Measurements from ENCODE around the gene AKNA.

The AKNA gene

DNA sequence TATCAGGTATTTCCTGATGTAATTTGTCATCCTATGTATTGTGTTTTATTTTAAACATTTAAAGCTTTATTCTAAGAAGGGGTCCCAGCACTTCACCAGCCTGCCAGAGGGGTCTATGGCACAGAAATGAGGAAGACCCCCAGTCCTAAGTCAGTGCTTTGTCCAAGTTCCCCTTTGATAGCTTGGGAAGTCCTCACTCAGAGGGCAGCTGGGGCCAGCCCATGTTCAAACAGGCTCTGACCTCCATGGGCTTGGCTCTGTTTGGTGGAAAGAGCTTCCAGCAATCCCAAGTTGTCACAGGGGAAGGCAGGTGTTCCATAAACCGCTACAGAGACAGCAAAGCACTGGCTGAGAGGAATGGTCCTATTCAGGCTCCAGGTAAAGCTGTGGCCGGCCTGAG, 26.6 kb upstream of the AKNA start:
- no peak for DNase-seq (ENCODE audit: low spot score)

DNA sequence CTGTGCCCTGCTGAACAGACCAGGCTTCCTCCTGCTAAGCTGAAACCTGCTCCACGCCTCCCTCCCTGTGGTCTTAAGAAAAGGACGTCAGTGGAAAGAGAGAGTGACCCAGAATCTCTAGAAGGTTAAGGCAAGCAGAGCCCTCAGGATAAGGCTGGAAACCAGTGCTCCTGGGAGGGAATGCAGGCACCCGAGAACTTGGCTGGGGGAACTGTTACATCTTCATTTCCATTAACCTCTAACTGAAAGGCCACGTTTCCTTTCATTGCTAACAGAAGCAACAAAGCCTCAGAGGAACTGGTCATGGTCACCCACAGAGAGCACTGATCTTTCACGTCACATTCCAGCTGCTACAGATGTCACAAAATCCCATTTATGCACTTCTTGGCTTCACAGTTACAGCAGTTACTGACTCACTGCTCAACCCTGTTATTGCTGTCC, 26.1 kb upstream of the AKNA start:
- DNase-seq (ENCODE audit: low spot score): no peak

DNA sequence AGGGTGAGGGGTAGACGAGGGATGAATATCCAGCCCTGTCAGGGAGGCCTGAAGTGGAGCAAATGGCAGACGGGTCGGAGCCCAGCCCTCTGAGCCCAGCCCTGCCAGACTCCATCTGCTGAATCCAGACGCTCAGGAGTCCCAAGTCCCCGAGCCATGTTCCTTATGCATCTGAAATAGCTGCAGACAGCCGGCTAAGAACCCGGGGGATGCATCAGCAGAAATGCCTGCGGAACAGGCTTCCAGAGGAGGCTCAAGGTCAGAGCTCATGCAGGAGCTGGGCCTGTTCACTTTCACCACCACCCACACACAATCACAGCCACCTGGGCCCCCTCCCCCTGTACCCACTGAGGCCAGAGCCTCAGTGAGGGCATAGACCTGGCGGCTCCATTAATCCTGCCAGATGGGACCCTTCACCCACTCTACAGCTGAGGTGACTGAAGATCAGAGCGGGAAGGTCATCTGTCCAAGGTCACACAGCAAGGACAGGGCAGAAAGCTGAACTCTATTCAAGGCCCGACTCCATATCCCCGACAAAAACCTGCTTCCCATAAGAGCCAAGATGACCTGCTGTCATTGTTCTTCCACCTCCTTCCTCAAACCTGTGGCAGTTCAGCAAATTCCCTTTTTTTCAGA, 24.4 kb upstream of the AKNA start:
- DNase-seq (ENCODE audit: low spot score): no peak

DNA sequence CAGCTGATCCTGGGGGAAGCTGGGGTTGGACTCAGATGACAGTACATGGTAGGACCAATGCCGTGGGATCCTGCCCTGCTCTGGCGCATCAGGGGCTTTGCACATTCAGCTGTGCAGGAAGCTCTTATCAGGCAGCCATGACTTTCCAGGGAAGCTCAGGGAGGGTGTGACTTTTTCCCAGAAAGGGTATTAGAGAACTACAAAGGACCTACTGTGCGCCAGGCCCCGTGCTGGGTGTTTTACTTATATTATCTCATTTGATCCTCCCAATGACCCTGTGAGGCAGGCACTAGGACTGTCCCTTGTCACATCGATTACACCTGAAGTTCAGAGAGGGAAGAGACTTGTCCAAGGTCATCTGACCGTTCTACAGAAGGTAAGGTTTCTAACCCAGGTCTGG, 23.7 kb upstream of the AKNA start:
- no peak for DNase-seq (ENCODE audit: low spot score)

DNA sequence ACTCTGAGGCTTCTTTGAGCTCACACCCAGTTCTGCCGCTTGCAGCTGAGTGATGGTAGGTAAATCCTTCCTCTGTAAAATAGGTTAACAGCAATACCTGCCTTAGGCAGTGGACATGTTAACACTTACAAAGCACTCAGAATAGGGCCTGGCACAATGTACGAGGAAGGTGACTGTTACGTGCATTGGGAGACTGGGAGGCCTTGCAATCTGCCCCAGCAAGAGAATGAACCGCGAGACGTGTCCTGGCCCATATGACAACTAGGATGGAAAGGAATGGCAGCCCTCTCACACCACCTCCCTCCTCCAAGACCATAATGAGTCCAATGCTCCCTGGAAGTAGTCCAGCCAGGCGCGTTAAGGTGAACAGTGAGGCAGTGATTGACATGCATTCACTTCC, 23.1 kb upstream of the AKNA start:
- no peak for DNase-seq (ENCODE audit: low spot score)

DNA sequence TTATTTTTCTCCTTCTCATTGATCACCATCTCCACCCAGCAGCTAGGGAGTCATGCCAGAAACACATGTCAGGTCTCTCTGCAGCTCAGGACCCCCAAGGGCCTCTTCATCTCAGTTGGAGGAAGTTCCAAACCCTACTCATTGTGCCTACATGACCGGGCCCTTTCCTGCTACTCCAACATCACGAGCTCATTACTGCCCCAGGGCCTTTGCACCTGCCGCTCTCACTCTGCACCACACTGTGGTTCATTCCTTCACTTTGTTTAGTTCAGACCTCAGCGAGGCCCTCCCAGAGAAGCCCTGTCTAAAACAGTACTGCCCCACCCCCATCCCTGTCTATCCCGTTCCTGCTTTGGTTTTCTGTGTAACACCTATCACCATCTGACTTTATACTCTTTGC, 22.1 kb upstream of the AKNA start:
- DNase-seq (ENCODE audit: low spot score): no peak

- no peak for DNase-seq (ENCODE audit: low spot score)
Measured at GRCh38 chr9:114409103-114409780, 21.5 kb upstream of the AKNA start.

- no peak for DNase-seq (ENCODE audit: low spot score)
Measured at GRCh38 chr9:114408645-114409044, 20.9 kb upstream of the AKNA start.

GRCh38 chr9:114407889-114408288, 20.1 kb upstream of the AKNA start:
- DNase-seq (ENCODE audit: low spot score): no peak

DNA sequence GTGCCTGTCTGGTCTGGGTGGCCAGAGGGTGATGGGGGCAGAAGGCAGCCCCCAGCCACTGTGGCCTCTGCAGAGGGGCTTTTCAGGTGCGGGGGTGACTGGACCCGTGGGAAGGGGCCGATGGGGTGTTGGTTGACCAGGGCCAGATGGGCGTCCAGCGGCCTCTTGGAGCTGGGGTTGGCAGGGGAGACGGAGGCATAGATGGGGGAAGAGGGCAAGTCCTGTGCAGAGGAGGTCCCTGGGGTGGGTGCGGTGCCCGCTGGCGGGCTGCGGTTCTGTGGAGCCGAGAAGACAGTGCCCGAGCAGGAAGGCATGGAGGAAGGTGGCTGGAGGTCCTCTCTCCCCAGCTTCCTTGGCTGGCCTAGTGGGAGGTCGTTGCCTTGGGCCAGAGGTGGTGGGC, 18.7 kb upstream of the AKNA start:
- no peak for DNase-seq (ENCODE audit: low spot score)

GRCh38 chr9:114405294-114406034, 17.7 kb upstream of the AKNA start:
- peak; percentile 84 for DNase-seq (ENCODE audit: low spot score)

DNA sequence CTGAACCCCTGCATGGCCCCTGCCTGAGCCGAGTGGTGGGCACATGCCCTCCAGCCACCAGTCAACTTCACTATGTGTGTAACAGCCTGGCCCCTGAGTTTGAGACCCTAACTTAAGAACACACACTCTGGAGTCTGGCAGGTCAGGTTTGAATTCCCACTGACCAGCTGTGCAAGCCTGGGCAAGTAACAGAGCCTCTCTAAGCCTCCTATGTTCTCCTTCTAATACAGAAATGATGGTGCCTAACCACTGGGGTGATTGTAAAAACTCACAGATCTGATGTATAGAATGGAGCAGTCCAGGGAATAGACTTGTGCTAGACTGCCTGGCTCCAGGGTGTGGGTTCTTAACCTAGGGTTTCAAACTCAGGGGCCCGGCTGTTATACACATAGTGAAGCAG, 16.7 kb upstream of the AKNA start:
- no peak for DNase-seq (ENCODE audit: low spot score)

DNA sequence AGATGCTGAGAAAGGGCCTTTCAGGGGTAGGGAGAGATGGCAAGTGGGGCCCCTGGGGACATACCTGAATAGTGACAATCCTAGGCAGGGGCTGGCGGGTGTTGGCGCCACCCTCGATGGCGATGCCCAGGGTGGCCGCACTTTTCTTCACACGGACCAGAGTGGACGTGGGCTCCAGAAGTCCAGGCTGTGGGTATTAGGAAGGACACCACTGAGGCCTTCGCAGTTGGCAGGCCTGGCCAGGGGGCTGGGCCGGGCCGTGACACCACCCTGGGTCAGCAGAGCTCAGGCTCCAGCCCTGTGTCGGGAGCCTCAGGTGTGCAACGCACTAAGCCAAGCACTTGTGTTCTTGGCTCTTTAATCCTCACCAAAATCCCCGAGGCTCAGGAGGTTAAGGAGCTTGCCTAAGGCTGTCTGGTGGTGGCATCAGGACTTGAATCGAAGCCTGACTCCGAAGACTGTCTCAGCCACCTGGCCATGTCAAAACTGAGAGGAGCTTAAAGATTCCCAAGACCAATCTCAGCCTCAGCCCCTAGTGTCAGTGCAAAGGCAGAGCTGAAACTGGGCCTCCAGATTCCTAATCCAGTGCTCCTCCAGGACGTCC, 15.5 kb upstream of the AKNA start:
- DNase-seq (ENCODE audit: low spot score): no peak

- DNase-seq (ENCODE audit: low spot score): no peak
Measured at GRCh38 chr9:114401344-114401743, 13.6 kb upstream of the AKNA start.

GRCh38 chr9:114400772-114401171, 13.0 kb upstream of the AKNA start:
- no peak for DNase-seq (ENCODE audit: low spot score)

- no peak for DNase-seq (ENCODE audit: low spot score)
Measured at GRCh38 chr9:114400219-114400618, 12.4 kb upstream of the AKNA start.

DNA sequence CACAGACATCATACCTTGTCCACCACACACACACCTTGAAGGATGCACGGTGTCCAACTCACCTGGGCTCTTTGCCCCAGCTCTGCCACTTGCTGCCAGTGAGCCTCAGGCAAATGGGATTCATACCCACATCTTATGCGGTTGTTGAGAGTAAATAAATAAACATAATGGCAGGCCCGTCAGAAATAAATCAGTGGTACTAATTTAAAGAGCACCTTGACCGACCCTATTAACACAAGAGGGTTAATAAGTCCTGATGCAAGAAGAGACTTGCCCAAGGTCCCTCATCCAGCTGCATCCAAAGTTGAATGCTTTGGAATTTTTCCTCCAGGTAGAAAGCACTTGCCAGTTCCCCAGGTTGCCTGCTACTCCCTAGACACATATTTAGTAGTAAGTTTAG, 11.6 kb upstream of the AKNA start:
- no peak for DNase-seq (ENCODE audit: low spot score)

DNA sequence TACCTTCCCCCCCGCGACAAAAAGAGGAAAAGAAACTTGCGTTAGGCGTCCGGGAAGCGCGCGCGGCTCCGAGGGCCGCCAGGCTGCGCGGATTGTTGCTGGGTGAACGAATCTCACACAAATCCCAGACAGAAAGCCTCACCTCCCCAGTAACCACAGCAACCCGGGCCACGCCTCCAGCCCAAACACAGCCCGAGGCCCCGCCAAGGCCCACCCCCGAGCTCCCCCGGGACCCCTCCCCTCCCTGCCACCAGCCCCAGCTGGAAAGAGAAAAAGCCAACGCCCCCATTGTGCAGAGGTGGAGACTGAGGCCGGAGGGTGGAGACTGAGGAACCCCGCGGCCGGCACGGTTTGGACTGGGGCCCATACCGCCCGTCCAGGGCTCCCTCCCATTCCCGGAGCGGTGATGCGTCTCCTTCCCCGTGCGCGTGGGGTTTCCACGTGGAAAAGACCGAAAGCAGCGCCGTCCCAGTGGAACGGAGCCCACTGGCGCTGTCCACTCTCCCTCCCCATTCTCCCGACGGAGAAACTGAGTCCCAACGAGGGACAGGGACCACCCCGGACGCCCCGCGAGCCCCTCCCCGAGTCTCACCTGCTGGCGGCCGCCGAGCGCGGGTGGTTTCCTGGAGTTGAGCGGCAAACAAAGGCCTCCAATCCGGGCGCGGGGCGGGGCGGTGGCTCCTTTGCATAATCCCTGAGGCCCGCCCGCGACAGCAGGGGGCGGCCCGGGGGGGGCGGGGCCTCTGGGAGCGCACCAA, 10.2 kb upstream of the AKNA start:
- DNase-seq (ENCODE audit: low spot score): peak; percentile 98

DNA sequence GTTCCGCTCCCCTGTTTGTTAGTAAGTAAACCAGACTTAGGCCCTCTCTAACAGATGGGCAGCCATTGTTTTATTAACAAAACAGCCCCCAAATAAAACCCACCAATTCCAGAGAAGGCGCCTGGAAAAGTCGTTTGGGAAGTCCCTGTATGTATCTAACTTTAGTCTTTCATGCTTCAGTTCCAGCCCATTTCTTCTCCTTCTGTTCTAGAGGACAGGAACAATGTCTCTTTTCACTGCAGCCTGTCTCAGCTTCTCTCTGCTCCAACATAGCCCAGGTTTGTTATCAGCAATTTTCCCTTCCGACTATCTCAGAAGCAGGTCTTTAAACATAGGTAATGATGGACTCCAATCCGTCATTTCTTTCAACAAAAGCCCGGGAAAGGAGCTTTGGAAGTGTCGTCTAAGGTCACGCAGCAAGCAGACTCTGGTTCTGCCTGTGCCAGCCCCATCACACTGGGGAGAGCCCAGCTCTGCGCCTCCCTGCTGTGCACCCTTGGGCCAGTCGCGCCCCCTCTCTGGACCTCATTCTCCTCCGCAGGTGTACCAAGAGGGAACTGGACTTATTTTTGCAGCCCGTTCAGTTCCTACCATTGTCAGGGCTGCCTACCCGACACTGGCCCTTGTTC, 9.6 kb upstream of the AKNA start:
- DNase-seq (ENCODE audit: low spot score): no peak

DNA sequence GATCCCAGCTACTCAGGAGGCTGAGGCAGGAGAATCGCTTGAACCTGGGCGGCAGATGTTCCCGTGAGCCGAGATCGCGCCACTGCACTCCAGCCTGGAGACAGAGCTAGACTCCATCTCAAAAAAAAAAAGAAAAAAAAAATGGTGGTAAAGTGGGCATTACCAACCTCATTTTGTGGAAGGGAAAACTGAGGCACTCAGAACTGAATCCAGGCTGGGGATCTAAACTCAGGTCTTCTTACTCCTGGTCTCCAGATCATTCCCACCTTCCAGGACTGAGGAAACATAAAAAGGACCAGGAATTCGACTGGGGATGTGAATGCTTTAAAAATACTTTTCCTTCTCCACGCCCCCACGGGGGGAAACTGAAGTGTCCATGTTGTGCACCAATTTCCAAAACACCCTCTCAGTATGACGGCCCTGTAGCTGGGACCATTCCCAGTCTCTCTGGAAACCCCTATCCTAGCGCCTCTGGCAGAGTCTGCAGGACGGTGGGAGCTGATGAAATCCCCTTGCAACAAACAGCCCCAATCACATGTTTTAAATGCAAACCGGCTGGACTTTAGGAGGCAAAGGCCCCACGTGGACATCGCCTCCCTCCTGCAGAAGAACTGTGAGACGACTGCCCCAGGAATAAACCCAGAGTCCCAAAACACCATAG, 8.9 kb upstream of the AKNA start:
- no peak for DNase-seq (ENCODE audit: low spot score)

- no peak for DNase-seq (ENCODE audit: low spot score)
Measured at GRCh38 chr9:114395768-114396167, 8.0 kb upstream of the AKNA start.

- DNase-seq (ENCODE audit: low spot score): no peak
Measured at GRCh38 chr9:114395334-114395617, 7.5 kb upstream of the AKNA start.
